GM21737 (cell line): ENCODE data around the gene DPP10.

Experiments used
- ATAC-seq: cut with Tn5 transposase; IDR thresholded peaks from one replicate; pipeline ENCODE4 v1.9.1; 2021; ENCODE audit warnings: mild to moderate bottlenecking, moderate library complexity; ENCODE audit not compliant: unreplicated experiment

DPP10 gene

GRCh38 chr2:115833196-115833595, 1390.8 kb downstream of the DPP10 start:
- ATAC-seq = no peak

GRCh38 chr2:115838539-115838938, 1396.1 kb downstream of the DPP10 start:
- ATAC-seq = no peak

GRCh38 chr2:115842306-115842705, 1399.9 kb downstream of the DPP10 start:
- ATAC-seq = no peak

GRCh38 chr2:115848192-115848591, 1405.8 kb downstream of the DPP10 start:
- ATAC-seq = no peak

GRCh38 chr2:115867024-115867423, 1424.6 kb downstream of the DPP10 start:
- ATAC-seq = no peak

- ATAC-seq = no peak
These were observed 1432.0 kb downstream of the DPP10 start for GRCh38 chr2:115874427-115874826.

- no peak for ATAC-seq
These were observed 1438.1 kb downstream of the DPP10 start for GRCh38 chr2:115880558-115880957.

- no peak for ATAC-seq
These were observed 1444.9 kb downstream of the DPP10 start for GRCh38 chr2:115887209-115887776.
